WERI-Rb-1 (cell line): ENCODE results near the gene FAM117A.
A peak's percentile ranks its signal among the peaks of the same experiment; 100 is the strongest.

Experiments
- DNase-seq: peaks from one replicate; pipeline ENCODE4 v3.0.0-alpha.2; 2020
- H3K27ac ChIP-seq: fragments of 250-450 bp; sonication (Bioruptor Pico); 2 replicates; pipeline ENCODE4 v1.5.1; 2020; ENCODE audit warnings: mild to moderate bottlenecking, moderate library complexity
- H3K27me3 ChIP-seq: fragments of 250-450 bp; sonication (Bioruptor Pico); 2 replicates; pipeline ENCODE4 v1.5.1; 2021; ENCODE audit warnings: mild to moderate bottlenecking, low read depth, moderate library complexity; ENCODE audit not compliant: insufficient read depth, severe bottlenecking
- H3K36me3 ChIP-seq: fragments of 250-450 bp; sonication (Bioruptor Pico); 2 replicates; pipeline ENCODE4 v1.5.1; 2020; ENCODE audit warnings: mild to moderate bottlenecking, moderate library complexity
- H3K4me3 ChIP-seq: 2 replicates; pipeline ENCODE4 v1.5.1; 2011; ENCODE audit warnings: low read depth, mild to moderate bottlenecking, control low read depth, low read length
- H3K9me3 ChIP-seq: fragments of 250-450 bp; sonication (Bioruptor Pico); 2 replicates; pipeline ENCODE4 v1.5.1; 2021; ENCODE audit warnings: mild to moderate bottlenecking, moderate library complexity; ENCODE audit not compliant: severe bottlenecking
- TF ChIP-seq, protein P1 (sequence below): IDR thresholded peaks from 2 replicates; pipeline ENCODE4 v1.5.1; 2011; ENCODE audit warnings: low read depth, mild to moderate bottlenecking, control low read depth, inconsistent platforms, low read length

The FAM117A gene

DNA sequence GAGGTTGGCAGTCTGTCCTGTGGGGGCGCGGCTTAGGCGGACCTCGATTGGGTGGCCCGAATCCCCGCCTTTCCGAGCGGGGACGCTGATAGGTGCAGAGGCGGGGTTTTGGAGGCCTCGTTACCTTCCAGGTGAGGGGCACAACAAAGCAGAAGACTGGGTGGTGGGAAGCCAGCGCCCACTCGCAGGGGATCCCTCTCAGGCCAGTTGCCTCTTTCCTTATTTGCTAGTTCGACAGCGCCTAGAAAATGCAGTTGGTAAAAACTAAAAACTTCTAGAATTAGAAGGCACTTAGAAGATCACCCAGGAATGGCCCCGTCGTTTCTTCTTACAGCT is 25.3 kb upstream of the FAM117A start:
- H3K4me3 ChIP-seq, result peak overlapping the region; percentile 45
- H3K36me3 ChIP-seq, result peaks cover 53% of the 10 kb centered on the region
- no peaks in the 10 kb centered on the region for H3K27me3 ChIP-seq
- TF ChIP-seq, protein P1, sequence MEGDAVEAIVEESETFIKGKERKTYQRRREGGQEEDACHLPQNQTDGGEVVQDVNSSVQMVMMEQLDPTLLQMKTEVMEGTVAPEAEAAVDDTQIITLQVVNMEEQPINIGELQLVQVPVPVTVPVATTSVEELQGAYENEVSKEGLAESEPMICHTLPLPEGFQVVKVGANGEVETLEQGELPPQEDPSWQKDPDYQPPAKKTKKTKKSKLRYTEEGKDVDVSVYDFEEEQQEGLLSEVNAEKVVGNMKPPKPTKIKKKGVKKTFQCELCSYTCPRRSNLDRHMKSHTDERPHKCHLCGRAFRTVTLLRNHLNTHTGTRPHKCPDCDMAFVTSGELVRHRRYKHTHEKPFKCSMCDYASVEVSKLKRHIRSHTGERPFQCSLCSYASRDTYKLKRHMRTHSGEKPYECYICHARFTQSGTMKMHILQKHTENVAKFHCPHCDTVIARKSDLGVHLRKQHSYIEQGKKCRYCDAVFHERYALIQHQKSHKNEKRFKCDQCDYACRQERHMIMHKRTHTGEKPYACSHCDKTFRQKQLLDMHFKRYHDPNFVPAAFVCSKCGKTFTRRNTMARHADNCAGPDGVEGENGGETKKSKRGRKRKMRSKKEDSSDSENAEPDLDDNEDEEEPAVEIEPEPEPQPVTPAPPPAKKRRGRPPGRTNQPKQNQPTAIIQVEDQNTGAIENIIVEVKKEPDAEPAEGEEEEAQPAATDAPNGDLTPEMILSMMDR, result no peak
- no peak for DNase-seq
- no peak overlapping the region for H3K27ac ChIP-seq
- peaks cover 5% of the 10 kb centered on the region for H3K9me3 ChIP-seq

GRCh38 chr17:49788478-49789242 is 24.7 kb upstream of the FAM117A start, which contains the start of gene KAT7:
TSS of gene KAT7 (plus strand) at chr17:49788681. CDS start at chr17:49788835, 154 bp downstream.
- no peaks in the 10 kb centered on the region for H3K27me3 ChIP-seq
- peak within 1 kb of the TSS; percentile 92 for H3K4me3 ChIP-seq
- peak; percentile 100 for DNase-seq
- TF ChIP-seq, protein P1, result no peak
- peaks cover 47% of the 10 kb centered on the region for H3K36me3 ChIP-seq
- H3K27ac ChIP-seq, result peak within 1 kb of the TSS; percentile 99
- peaks cover 5% of the 10 kb centered on the region for H3K9me3 ChIP-seq

DNA sequence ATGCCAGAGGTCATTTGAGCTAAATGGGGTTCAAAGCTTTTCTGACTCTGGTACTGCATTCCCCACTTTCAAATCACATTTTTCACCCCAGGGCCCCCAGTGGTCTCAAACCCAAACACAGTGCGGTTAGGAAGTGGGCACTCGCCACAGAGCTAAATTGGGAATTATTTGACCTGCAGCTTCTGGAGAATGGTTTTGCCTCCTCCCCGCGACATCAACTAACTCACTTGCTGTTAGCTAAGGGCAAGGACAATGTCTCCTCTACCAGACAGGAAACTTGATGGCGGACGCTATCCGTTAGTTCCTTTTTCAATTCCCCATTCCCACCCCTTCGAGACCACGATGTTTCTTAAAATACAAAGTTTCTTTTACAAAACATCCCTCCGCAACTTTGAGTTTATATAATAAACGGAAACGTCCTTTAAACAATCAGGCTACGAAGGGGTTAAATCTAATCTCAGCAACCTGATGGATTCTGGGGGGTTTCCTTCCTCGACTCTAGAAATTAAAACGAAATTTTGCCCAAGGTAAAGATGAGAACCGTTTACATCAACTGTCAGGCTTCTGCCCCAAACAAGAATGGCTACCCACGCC is 24.1 kb upstream of the FAM117A start:
- Histone ChIP-seq H3K36me3 (peaks cover 40% of the 10 kb centered on the region), H3K27me3 (no peaks in the 10 kb centered on the region), H3K27ac (peak overlapping the region; percentile 99), H3K4me3 (peak overlapping the region; percentile 92), H3K9me3 (peaks cover 5% of the 10 kb centered on the region)
- TF ChIP-seq, protein P1, result no peak
- DNase-seq, result no peak

GRCh38 chr17:49784636-49785035 is 20.7 kb upstream of the FAM117A start:
- H3K27me3 ChIP-seq, result no peaks in the 10 kb centered on the region
- TF ChIP-seq, protein P1, result no peak
- H3K36me3 ChIP-seq, result peaks cover 7% of the 10 kb centered on the region
- H3K27ac ChIP-seq, result no peak overlapping the region
- H3K4me3 ChIP-seq, result no peak overlapping the region
- DNase-seq, result no peak
- H3K9me3 ChIP-seq, result peaks cover 5% of the 10 kb centered on the region

GRCh38 chr17:49783791-49784190 is 19.9 kb upstream of the FAM117A start:
- no peak overlapping the region for H3K27ac ChIP-seq
- TF ChIP-seq, protein P1, result no peak
- no peak for DNase-seq

More at GRCh38 chr17:49783791-49784190, 19.9 kb upstream of the FAM117A start:
- peaks cover 3% of the 10 kb centered on the region for H3K36me3 ChIP-seq
- H3K4me3 ChIP-seq, result no peak overlapping the region
- peaks cover 5% of the 10 kb centered on the region for H3K9me3 ChIP-seq
- H3K27me3 ChIP-seq, result no peaks in the 10 kb centered on the region
